Measurements from ENCODE around the gene TMEM150C. TPM values are rescaled to one million over a fixed set of nuclear protein-coding genes. Genes with fewer than 3 reads are reported as not detected.

Gene TMEM150C
- total RNA-seq, 1 experiment from 2014 or later, result 2.7 TPM

DNA sequence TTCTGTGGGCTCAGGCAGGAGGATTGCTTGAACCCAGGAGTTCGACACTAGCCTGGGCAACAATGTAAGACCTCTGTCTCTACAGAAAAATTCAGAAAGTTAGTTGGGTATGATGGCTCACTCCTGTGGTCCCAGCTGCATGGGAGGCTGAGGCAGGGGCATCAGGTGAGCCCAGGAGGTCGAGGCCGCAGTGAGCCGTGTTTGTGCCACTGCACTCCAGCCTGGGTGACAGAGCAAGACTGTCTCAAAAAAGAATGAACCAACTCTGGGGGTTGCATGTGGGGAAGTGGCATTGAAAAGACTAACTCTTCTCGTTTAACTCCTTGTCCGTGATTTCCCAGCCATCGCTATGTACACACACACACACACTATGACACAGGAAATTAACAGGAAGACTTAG, 104.5 kb downstream of the TMEM150C start:
- DNase-seq (ENCODE audit: low spot score) (no peak), ATAC-seq (no peak)
- H3K4me3 Mint-ChIP-seq, result no peak overlapping the region
- ChIA-PET POLR2A (no interaction called here), CTCF (no interaction called here)
- TF ChIP-seq ZNF219 (CRISPR knock-in tag; IDR thresholded peaks at IDR 0.05; ENCODE audit: borderline replicate concordance) (no peak), NR3C1 (CRISPR knock-in tag; conservative IDR thresholded peaks at IDR 0.05; ENCODE audit: low read depth) (no peak), NFYB (CRISPR knock-in tag; conservative IDR thresholded peaks at IDR 0.05; ENCODE audit: low read depth) (no peak), ZNF423 (CRISPR knock-in tag; IDR thresholded peaks at IDR 0.05) (no peak)
- TF ChIP-seq, protein P1, sequence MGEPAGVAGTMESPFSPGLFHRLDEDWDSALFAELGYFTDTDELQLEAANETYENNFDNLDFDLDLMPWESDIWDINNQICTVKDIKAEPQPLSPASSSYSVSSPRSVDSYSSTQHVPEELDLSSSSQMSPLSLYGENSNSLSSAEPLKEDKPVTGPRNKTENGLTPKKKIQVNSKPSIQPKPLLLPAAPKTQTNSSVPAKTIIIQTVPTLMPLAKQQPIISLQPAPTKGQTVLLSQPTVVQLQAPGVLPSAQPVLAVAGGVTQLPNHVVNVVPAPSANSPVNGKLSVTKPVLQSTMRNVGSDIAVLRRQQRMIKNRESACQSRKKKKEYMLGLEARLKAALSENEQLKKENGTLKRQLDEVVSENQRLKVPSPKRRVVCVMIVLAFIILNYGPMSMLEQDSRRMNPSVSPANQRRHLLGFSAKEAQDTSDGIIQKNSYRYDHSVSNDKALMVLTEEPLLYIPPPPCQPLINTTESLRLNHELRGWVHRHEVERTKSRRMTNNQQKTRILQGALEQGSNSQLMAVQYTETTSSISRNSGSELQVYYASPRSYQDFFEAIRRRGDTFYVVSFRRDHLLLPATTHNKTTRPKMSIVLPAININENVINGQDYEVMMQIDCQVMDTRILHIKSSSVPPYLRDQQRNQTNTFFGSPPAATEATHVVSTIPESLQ (CRISPR knock-in tag; IDR thresholded peaks at IDR 0.05), result no peak
- TF ChIP-seq, protein P2, sequence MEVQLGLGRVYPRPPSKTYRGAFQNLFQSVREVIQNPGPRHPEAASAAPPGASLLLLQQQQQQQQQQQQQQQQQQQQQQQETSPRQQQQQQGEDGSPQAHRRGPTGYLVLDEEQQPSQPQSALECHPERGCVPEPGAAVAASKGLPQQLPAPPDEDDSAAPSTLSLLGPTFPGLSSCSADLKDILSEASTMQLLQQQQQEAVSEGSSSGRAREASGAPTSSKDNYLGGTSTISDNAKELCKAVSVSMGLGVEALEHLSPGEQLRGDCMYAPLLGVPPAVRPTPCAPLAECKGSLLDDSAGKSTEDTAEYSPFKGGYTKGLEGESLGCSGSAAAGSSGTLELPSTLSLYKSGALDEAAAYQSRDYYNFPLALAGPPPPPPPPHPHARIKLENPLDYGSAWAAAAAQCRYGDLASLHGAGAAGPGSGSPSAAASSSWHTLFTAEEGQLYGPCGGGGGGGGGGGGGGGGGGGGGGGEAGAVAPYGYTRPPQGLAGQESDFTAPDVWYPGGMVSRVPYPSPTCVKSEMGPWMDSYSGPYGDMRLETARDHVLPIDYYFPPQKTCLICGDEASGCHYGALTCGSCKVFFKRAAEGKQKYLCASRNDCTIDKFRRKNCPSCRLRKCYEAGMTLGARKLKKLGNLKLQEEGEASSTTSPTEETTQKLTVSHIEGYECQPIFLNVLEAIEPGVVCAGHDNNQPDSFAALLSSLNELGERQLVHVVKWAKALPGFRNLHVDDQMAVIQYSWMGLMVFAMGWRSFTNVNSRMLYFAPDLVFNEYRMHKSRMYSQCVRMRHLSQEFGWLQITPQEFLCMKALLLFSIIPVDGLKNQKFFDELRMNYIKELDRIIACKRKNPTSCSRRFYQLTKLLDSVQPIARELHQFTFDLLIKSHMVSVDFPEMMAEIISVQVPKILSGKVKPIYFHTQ (CRISPR knock-in tag; IDR thresholded peaks at IDR 0.05), result no peak
- TF ChIP-seq, protein P3, sequence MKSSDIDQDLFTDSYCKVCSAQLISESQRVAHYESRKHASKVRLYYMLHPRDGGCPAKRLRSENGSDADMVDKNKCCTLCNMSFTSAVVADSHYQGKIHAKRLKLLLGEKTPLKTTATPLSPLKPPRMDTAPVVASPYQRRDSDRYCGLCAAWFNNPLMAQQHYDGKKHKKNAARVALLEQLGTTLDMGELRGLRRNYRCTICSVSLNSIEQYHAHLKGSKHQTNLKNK (CRISPR knock-in tag; IDR thresholded peaks at IDR 0.05), result no peak
- no peaks in the 10 kb centered on the region for H3K27me3 Mint-ChIP-seq (ENCODE audit: low read depth)
- no peak overlapping the region for H3K27ac Mint-ChIP-seq
- H3K36me3 Mint-ChIP-seq, result peaks cover 62% of the 10 kb centered on the region
- peaks cover 8% of the 10 kb centered on the region for H3K4me1 Mint-ChIP-seq
- H3K9me3 Mint-ChIP-seq, result no peaks in the 10 kb centered on the region

- POLR2A ChIA-PET, result no interaction called here
- no peak overlapping the region for H3K4me3 Mint-ChIP-seq
- DNase-seq (ENCODE audit: low spot score) (no peak), ATAC-seq (no peak)
- H3K4me1 Mint-ChIP-seq, result peaks cover 8% of the 10 kb centered on the region
- no peak overlapping the region for H3K27ac Mint-ChIP-seq
- CTCF ChIA-PET, result no interaction called here
- H3K36me3 Mint-ChIP-seq, result peaks cover 81% of the 10 kb centered on the region
- H3K27me3 Mint-ChIP-seq (ENCODE audit: low read depth), result no peaks in the 10 kb centered on the region
- no peaks in the 10 kb centered on the region for H3K9me3 Mint-ChIP-seq
- no peak for TF ChIP-seq NFATC4 (CRISPR knock-in tag; IDR thresholded peaks at IDR 0.05)
Observed at GRCh38 chr4:82452026-82452425, 109.8 kb downstream of the TMEM150C start.

DNA sequence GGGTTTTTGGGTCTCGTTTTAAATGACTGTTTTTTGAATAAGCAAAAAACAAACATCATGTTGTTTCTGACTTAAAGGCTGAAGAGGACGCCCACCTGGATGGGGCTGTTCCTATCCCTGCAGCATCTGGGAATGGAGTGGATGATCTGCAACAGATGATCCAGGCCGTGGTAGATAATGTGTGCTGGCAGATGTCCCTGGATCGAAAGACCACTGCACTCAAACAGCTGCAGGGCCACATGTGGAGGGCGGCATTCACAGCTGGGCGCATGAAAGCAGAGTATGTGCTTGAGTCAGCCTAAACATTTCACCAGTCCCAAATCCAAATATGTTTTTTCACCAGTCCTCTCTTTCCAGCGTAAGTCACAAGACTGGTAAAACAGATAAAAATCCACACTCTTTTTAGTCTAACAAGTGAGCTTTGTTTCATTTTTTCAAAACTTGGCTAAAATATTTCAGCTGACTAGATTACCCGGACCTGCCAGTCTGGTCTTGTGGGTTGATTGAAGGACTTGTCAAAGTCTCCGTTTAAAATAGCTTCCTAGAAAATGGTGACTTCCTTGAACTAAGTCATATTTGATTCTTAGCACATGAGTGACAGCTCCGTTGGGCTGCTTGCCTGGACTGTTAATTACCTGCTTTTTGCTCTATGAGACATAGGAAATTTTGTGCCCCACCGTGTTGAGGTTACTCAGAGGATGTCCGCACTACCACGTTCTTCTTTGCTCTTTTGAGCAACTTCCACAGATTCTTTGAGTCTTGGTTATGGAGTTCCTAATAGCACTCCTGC, 110.6 kb downstream of the TMEM150C start:
- ATAC-seq, result no peak
- ChIA-PET POLR2A (interaction anchor here (0.8 kb wide), 1 partner anchor 18 kb away, joined by 3 read pairs; no protein-coding TSS in a partner anchor), CTCF (interaction anchor here (0.6 kb wide), 1 partner anchor 11 kb away, joined by 3 read pairs; no protein-coding TSS in a partner anchor)
- Mint-ChIP-seq H3K27me3 (ENCODE audit: low read depth) (no peaks in the 10 kb centered on the region), H3K36me3 (peaks cover 72% of the 10 kb centered on the region), H3K4me1 (peaks cover 8% of the 10 kb centered on the region), H3K4me3 (no peak overlapping the region), H3K9me3 (no peaks in the 10 kb centered on the region), H3K27ac (0 out of 2 replicates have a peak overlapping the region, but pooled peaks have one; percentile 14)
- no peak for DNase-seq (ENCODE audit: low spot score)
- TF ChIP-seq IRF2 (CRISPR knock-in tag; IDR thresholded peaks at IDR 0.05; ENCODE audit: borderline replicate concordance, low read depth), result no peak
- TF ChIP-seq OVOL2 (CRISPR knock-in tag; IDR thresholded peaks at IDR 0.05; ENCODE audit: borderline replicate concordance), result no peak
- no peak for TF ChIP-seq FOXK1 (CRISPR knock-in tag; IDR thresholded peaks at IDR 0.05)
- TF ChIP-seq STAT6 (CRISPR knock-in tag; conservative IDR thresholded peaks at IDR 0.05; ENCODE audit: low read depth), result no peak
- TF ChIP-seq ZNF416 (CRISPR knock-in tag; IDR thresholded peaks at IDR 0.05), result no peak
- no peak for TF ChIP-seq ZNF396 (CRISPR knock-in tag; IDR thresholded peaks at IDR 0.05; ENCODE audit: borderline replicate concordance)
- TF ChIP-seq SMAD4 (CRISPR knock-in tag; IDR thresholded peaks at IDR 0.05), result no peak
- TF ChIP-seq ZNF671 (CRISPR knock-in tag; IDR thresholded peaks at IDR 0.05), result no peak
- TF ChIP-seq, protein P4, sequence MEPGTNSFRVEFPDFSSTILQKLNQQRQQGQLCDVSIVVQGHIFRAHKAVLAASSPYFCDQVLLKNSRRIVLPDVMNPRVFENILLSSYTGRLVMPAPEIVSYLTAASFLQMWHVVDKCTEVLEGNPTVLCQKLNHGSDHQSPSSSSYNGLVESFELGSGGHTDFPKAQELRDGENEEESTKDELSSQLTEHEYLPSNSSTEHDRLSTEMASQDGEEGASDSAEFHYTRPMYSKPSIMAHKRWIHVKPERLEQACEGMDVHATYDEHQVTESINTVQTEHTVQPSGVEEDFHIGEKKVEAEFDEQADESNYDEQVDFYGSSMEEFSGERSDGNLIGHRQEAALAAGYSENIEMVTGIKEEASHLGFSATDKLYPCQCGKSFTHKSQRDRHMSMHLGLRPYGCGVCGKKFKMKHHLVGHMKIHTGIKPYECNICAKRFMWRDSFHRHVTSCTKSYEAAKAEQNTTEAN (CRISPR knock-in tag; IDR thresholded peaks at IDR 0.05), result no peak
- no peak for TF ChIP-seq FOXP1 (CRISPR knock-in tag; IDR thresholded peaks at IDR 0.05; ENCODE audit: borderline replicate concordance)
- TF ChIP-seq JAZF1 (CRISPR knock-in tag; IDR thresholded peaks at IDR 0.05), result no peak
- TF ChIP-seq NR2C2 (CRISPR knock-in tag; IDR thresholded peaks at IDR 0.05), result no peak
- no peak for TF ChIP-seq RELA (CRISPR knock-in tag; IDR thresholded peaks at IDR 0.05; ENCODE audit: borderline replicate concordance)
- no peak for TF ChIP-seq KAT7 (CRISPR knock-in tag; IDR thresholded peaks at IDR 0.05; ENCODE audit: borderline replicate concordance)
- no peak for TF ChIP-seq TP53 (CRISPR knock-in tag; IDR thresholded peaks at IDR 0.05)
- TF ChIP-seq GTF2I (CRISPR knock-in tag; conservative IDR thresholded peaks at IDR 0.05), result no peak

Measured in WTC11 (cell line).